ENCODE data around the gene YEATS2. TPM values are rescaled to one million over a fixed set of nuclear protein-coding genes. Genes with fewer than 3 reads are reported as not detected.

YEATS2 gene
- total and polyA plus RNA-seq, 2 donors (not counting 3 experiments of a cell fraction or from before 2014, with no cell fraction given) = 30.2 to 59.9 TPM

GRCh38 chr3:183796372-183796771, 98.8 kb downstream of the YEATS2 start:
- no peaks in the 10 kb centered on the region for H3K9me3 ChIP-seq (replicated peaks; ENCODE audit: control insufficient read depth, insufficient read depth, low read length)
- peaks cover 14 to 25% of the 10 kb centered on the region in 2 experiments for H3K36me3 ChIP-seq (ENCODE audit: control insufficient read depth in 2 of 2, extremely low read depth in 1 of 2, insufficient read depth in 2 of 2, low read length in 2 of 2)
- intact Hi-C loops (cut with micrococcal nuclease) = no loop called here
- no TSS peak for BruUV-seq (replicated peaks)
- no peak overlapping the region for H3K27ac ChIP-seq (ENCODE audit: insufficient read depth, low read depth, low read length)
- H3K9ac ChIP-seq (replicated peaks; ENCODE audit: extremely low read depth, insufficient read depth, low read length) = no peak overlapping the region
- no peaks in the 10 kb centered on the region for H3K4me1 ChIP-seq (ENCODE audit: control insufficient read depth, extremely low read depth, insufficient read depth, low read length)
- H3K9me1 ChIP-seq (replicated peaks; ENCODE audit: control insufficient read depth, extremely low read depth, insufficient read depth, low read length) = no peaks in the 10 kb centered on the region
- no peak overlapping the region for H2AFZ ChIP-seq (ENCODE audit: low read depth, low read length)
- no peaks in the 10 kb centered on the region for H3K79me2 ChIP-seq (ENCODE audit: control insufficient read depth, insufficient read depth, low read length)
- no peaks in the 10 kb centered on the region for H4K20me1 ChIP-seq (replicated peaks; ENCODE audit: control insufficient read depth, extremely low read depth, insufficient read depth, low read length)
- no peaks in the 10 kb centered on the region for H3K27me3 ChIP-seq (ENCODE audit: control insufficient read depth in 2 of 2, insufficient read depth in 2 of 2, low read length in 2 of 2)
- DNase-seq (ENCODE audit: low read depth, low spot score) (no peak), FAIRE-seq (no peak)
- POLR2A ChIA-PET = no interaction called here
- dilution Hi-C loops (cut with MboI; ENCODE audit: extremely low pct_ligation_motif_present, low sequenced_read_pairs) = no loop called here
- H3K4me3 ChIP-seq (replicated peaks in 1 of 3; ENCODE audit: insufficient read depth in 1 of 3, low read depth in 1 of 3, low read length in 3 of 3) = no peak overlapping the region
- CTCF ChIA-PET = no interaction called here
- TF ChIP-seq MAX (IDR thresholded peaks at IDR 0.05; ENCODE audit: insufficient read depth, insufficient read length) (no peak), GATA2 (IDR thresholded peaks at IDR 0.05; ENCODE audit: insufficient read depth, insufficient read length, low read depth, low read length) (no peak), JUN (IDR thresholded peaks at IDR 0.05; ENCODE audit: borderline replicate concordance, insufficient read depth, insufficient read length, low read depth) (no peak), MYC (IDR thresholded peaks at IDR 0.05; ENCODE audit: low read depth, low read length) (no peak), CTCF (IDR thresholded peaks at IDR 0.05; ENCODE audit: extremely low read depth in 1 of 2, insufficient read depth in 1 of 2, low read depth in 1 of 2, low read length in 2 of 2) (no peak), POLR2AphosphoS5 (IDR thresholded peaks at IDR 0.05; ENCODE audit: insufficient read depth, low read depth, low read length) (no peak), POLR2A (IDR thresholded peaks at IDR 0.05; ENCODE audit: low read depth, low read length) (no peak), FOS (IDR thresholded peaks at IDR 0.05; ENCODE audit: borderline replicate concordance, insufficient read depth, low read length) (no peak), EZH2 (IDR thresholded peaks at IDR 0.05; ENCODE audit: borderline replicate concordance, low read depth, low read length, severe bottlenecking) (no peak)
- H3K4me2 ChIP-seq (ENCODE audit: insufficient read depth, low read length) = no peak overlapping the region
